BLaER1 (cell line): ENCODE data around the gene DENND2C.
A peak's percentile ranks its signal among the peaks of the same experiment; 100 is the strongest.

ENCODE experiments used
- H3K27ac ChIP-seq: shearing (Covaris generic); formaldehyde crosslinking; 2 replicates; pipeline ENCODE4 v1.8.1; 2022
- H3K27me3 ChIP-seq: shearing (Covaris generic); formaldehyde crosslinking; 2 replicates; pipeline ENCODE4 v1.8.1; 2022
- H3K36me3 ChIP-seq: shearing (Covaris generic); formaldehyde crosslinking; 2 replicates; pipeline ENCODE4 v1.8.1; 2022
- H3K4me1 ChIP-seq: shearing (Covaris generic); formaldehyde crosslinking; 2 replicates; pipeline ENCODE4 v1.8.1; 2022
- H3K4me2 ChIP-seq: shearing (Covaris generic); formaldehyde crosslinking; 2 replicates; pipeline ENCODE4 v1.8.1; 2022
- H3K4me3 ChIP-seq: shearing (Covaris generic); formaldehyde crosslinking; 2 replicates; pipeline ENCODE4 v1.8.1; 2022
- H3K9ac ChIP-seq: shearing (Covaris generic); formaldehyde crosslinking; 2 replicates; pipeline ENCODE4 v1.8.1; 2022
- H3K9me3 ChIP-seq: shearing (Covaris generic); formaldehyde crosslinking; 2 replicates; pipeline ENCODE4 v1.8.1; 2022
- H4K20me1 ChIP-seq: shearing (Covaris generic); formaldehyde crosslinking; 2 replicates; pipeline ENCODE4 v1.8.1; 2022
- Cebpa-rat ChIP-seq: shearing (Covaris generic); IDR thresholded peaks from 2 replicates; pipeline ENCODE4 v1.8.1; 2022

The DENND2C gene

DNA sequence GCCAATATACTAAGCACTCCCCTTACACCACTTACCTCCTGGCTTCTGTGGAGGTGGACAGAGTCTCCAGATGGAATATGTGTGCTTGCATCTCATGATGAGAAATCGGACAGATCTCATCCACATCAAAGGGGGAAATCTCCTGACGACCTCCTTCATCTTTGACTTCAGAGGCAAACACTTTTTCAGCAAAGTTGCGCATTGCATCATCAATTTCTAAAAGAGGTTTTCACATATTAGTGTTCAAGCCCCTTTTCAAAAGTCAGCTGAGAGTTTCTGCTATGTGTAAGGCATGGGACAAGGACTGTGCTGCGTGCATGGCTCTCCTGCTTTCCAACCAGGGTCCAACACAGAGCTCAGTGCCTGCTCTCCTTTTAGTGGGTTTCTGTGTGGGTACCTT lies 18.7 kb upstream of the DENND2C start:
- H3K4me2 ChIP-seq, result no peak overlapping the region

GRCh38 chr1:114685851-114686250 lies 16.0 kb upstream of the DENND2C start:
- H3K4me3 ChIP-seq, result no peak overlapping the region
- H3K4me1 ChIP-seq, result no peaks in the 10 kb centered on the region
- H4K20me1 ChIP-seq, result no peaks in the 10 kb centered on the region
- no peak overlapping the region for H3K9ac ChIP-seq
- H3K9me3 ChIP-seq, result no peaks in the 10 kb centered on the region
- no peaks in the 10 kb centered on the region for H3K27me3 ChIP-seq
- no peaks in the 10 kb centered on the region for H3K36me3 ChIP-seq
- TF ChIP-seq Cebpa-rat, result no peak
- no peak overlapping the region for H3K27ac ChIP-seq
- H3K4me2 ChIP-seq, result no peak overlapping the region

More for the DNA sequence above, 18.7 kb upstream of the DENND2C start:
- no peaks in the 10 kb centered on the region for H3K9me3 ChIP-seq
- H3K9ac ChIP-seq, result no peak overlapping the region
- no peaks in the 10 kb centered on the region for H3K4me1 ChIP-seq
- no peaks in the 10 kb centered on the region for H4K20me1 ChIP-seq
- no peaks in the 10 kb centered on the region for H3K27me3 ChIP-seq
- H3K27ac ChIP-seq, result no peak overlapping the region
- TF ChIP-seq Cebpa-rat, result no peak
- no peak overlapping the region for H3K4me3 ChIP-seq
- no peaks in the 10 kb centered on the region for H3K36me3 ChIP-seq

DNA sequence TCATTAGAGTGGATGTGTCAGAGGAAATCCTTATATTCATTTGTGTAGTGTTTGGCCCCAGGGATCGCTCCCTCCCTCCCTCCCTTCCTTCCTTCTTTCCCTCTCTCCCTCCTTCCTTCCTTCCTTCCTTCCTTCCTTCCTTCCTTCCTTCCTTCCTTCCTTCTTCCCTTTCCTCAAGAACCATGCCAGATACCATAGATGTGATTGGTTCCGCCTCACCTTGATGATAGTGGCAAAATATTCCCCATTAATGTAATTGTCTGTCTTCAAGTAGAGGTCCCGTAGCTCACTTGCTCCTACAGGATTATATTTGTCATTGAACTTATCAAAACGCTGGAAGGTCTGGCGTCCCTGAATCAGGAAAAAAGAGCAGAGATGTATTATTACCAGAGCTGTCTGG lies 7.8 kb upstream of the DENND2C start:
- Histone ChIP-seq H3K9ac (no peak overlapping the region), H3K27ac (no peak overlapping the region), H3K36me3 (no peaks in the 10 kb centered on the region), H4K20me1 (no peaks in the 10 kb centered on the region), H3K4me2 (no peak overlapping the region), H3K4me3 (no peak overlapping the region), H3K4me1 (no peaks in the 10 kb centered on the region), H3K27me3 (no peaks in the 10 kb centered on the region), H3K9me3 (no peaks in the 10 kb centered on the region)
- no peak for TF ChIP-seq Cebpa-rat

GRCh38 chr1:114676115-114676514 lies 6.3 kb upstream of the DENND2C start:
- no peak for TF ChIP-seq Cebpa-rat
- no peak overlapping the region for H3K27ac ChIP-seq
- H3K9me3 ChIP-seq, result no peaks in the 10 kb centered on the region
- H3K4me2 ChIP-seq, result no peak overlapping the region
- no peaks in the 10 kb centered on the region for H3K27me3 ChIP-seq
- H3K36me3 ChIP-seq, result no peaks in the 10 kb centered on the region
- no peak overlapping the region for H3K9ac ChIP-seq
- H4K20me1 ChIP-seq, result no peaks in the 10 kb centered on the region
- H3K4me1 ChIP-seq, result no peaks in the 10 kb centered on the region
- no peak overlapping the region for H3K4me3 ChIP-seq

DNA sequence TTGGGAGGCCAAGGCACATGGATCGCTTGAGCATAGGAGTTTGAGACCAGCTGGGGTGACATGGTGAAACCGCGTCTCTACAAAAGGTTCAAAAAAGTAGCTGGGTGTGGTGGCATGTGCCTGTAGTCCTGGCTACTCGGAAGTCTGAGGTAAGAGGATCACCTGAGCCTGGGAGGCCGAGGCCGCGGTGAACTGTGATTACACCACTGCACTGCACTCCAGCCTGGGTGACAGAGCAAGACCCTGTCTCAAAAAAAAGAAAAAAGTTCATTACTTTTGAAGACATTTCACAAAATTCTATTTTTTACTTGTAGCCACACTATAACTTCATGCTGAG lies 2.1 kb upstream of the DENND2C start:
- no peak for TF ChIP-seq Cebpa-rat
- Histone ChIP-seq H3K36me3 (no peaks in the 10 kb centered on the region), H3K9ac (no peak overlapping the region), H3K9me3 (no peaks in the 10 kb centered on the region), H3K27ac (no peak overlapping the region), H3K4me2 (no peak overlapping the region), H3K4me3 (no peak overlapping the region), H3K4me1 (peaks cover 7% of the 10 kb centered on the region), H4K20me1 (no peaks in the 10 kb centered on the region), H3K27me3 (peaks cover 8% of the 10 kb centered on the region; the same call in 1 of the 2 replicates)

GRCh38 chr1:114671011-114671938 lies 1.4 kb upstream of the DENND2C start:
- Histone ChIP-seq H3K4me1 (peaks cover 7% of the 10 kb centered on the region), H4K20me1 (no peaks in the 10 kb centered on the region), H3K27me3 (peaks cover 8% of the 10 kb centered on the region; the same call in 1 of the 2 replicates), H3K9me3 (no peaks in the 10 kb centered on the region), H3K36me3 (no peaks in the 10 kb centered on the region), H3K4me3 (no peak overlapping the region), H3K9ac (no peak overlapping the region), H3K27ac (no peak overlapping the region), H3K4me2 (no peak overlapping the region)
- no peak for TF ChIP-seq Cebpa-rat

GRCh38 chr1:114670083-114671010 lies 498 bp upstream of the DENND2C start:
- peak overlapping the region; percentile 98 for H3K4me2 ChIP-seq
- no peaks in the 10 kb centered on the region for H4K20me1 ChIP-seq
- H3K36me3 ChIP-seq, result no peaks in the 10 kb centered on the region
- no peaks in the 10 kb centered on the region for H3K9me3 ChIP-seq
- H3K9ac ChIP-seq, result peak overlapping the region; percentile 56; the same call in 1 of the 2 replicates
- H3K4me1 ChIP-seq, result peaks cover 7% of the 10 kb centered on the region
- no peak overlapping the region for H3K27ac ChIP-seq
- peaks cover 8% of the 10 kb centered on the region; the same call in 1 of the 2 replicates for H3K27me3 ChIP-seq
- no peak for TF ChIP-seq Cebpa-rat
- H3K4me3 ChIP-seq, result peak overlapping the region; percentile 76

DNA sequence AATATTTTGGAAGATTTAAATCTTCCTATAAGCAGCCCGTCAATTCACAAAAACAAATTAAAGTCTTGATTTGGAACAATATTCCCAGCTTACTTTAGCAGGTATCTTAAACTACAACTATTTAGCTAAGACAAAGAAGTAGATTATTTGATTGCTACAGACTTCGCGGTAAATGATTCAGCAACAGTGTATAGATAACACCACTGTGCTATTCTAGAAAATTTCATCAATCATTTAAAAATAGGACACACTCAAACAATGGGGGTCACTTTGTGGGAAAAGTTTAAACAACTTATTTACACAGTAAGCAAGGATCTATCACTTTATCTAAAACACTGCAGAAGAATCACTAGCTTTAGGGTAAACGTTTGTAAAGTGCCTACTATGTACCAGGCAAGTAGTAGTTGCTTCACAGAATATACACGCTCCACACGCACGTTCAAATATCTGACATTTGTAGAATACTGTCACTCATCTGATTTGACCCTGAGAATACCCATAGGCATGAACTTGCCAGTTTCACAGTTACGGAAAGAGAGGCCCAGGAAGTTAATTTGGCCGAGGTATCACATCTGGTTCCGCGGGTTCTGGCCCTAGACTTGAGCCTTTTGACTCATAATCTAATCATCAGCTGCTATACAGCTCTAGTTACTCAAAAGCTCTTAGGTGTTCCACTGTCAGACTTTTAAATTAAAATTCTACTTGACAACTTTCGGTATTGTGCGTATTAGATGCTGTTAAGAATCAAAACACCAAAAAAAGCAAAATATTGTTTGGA lies 876 bp downstream of the DENND2C start:
- peak overlapping the region; percentile 69 for H3K9ac ChIP-seq
- no peak for TF ChIP-seq Cebpa-rat

DNA sequence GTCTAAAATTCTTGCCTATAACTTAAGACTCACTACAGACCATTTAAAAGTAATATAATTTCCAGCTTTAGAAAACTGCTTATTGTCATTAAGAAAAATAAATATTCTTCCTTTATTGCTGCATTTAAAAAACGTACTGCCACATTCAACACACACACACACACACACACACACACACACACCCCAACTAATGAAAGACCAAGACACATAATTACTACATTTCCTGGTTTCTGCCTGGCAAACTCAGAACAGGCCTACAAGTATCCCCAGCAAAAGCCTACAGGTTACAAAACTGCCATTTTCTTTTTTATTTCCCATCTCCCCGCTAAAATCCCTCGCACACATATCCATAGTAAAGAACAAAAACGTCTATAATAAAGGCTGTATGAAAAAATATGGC lies 1.5 kb downstream of the DENND2C start:
- Histone ChIP-seq H3K9ac (no peak overlapping the region), H3K27ac (no peak overlapping the region), H3K4me2 (no peak overlapping the region), H4K20me1 (no peaks in the 10 kb centered on the region), H3K36me3 (no peaks in the 10 kb centered on the region), H3K9me3 (no peaks in the 10 kb centered on the region), H3K4me1 (peaks cover 7% of the 10 kb centered on the region), H3K4me3 (no peak overlapping the region), H3K27me3 (peaks cover 8% of the 10 kb centered on the region; the same call in 1 of the 2 replicates)
- no peak for TF ChIP-seq Cebpa-rat

More for the DNA sequence above, 876 bp downstream of the DENND2C start:
- Histone ChIP-seq H3K4me1 (peaks cover 7% of the 10 kb centered on the region), H3K9me3 (no peaks in the 10 kb centered on the region), H3K27ac (no peak overlapping the region), H3K36me3 (no peaks in the 10 kb centered on the region), H3K27me3 (peaks cover 8% of the 10 kb centered on the region; the same call in 1 of the 2 replicates), H4K20me1 (no peaks in the 10 kb centered on the region), H3K4me3 (peak overlapping the region; percentile 76), H3K4me2 (peak overlapping the region; percentile 98)
